GM10248 (cell line): ENCODE results near the gene VWA3B.
"Not testable (repeated sequence)": the region's sequence is repeated elsewhere in the genome, so short reads cannot be mapped to it uniquely, and the experiment has no call there.

Experiments used
- CTCF ChIA-PET: fragments of 300-600 bp; sonication (Branson Sonifier 250); formaldehyde crosslinking; extraction: SDS; loops from one replicate; lab custom pipeline; 2021; ENCODE audit warnings: antibody characterized with exemption; lab: Yijun Ruan, JAX
- POLR2A ChIA-PET: fragments of 350-650 bp; sonication (Branson Sonifier 250); formaldehyde crosslinking; extraction: SDS; loops from one replicate; lab custom pipeline; 2020; ENCODE audit warnings: antibody characterized with exemption; lab: Yijun Ruan, JAX
- DNase-seq: peaks from one replicate; pipeline ENCODE4 v3.0.0; 2012; ENCODE audit errors: extremely low spot score
- CTCF ChIP-seq: IDR thresholded peaks from 2 replicates; pipeline ENCODE4 v1.5.1; 2012; ENCODE audit warnings: mild to moderate bottlenecking, low read depth; ENCODE audit errors: extremely low read depth, missing control alignments, control extremely low read depth

Gene VWA3B

GRCh38 chr2:98093146-98093545, 6.2 kb downstream of the VWA3B start:
- TF ChIP-seq CTCF: no peak
- CTCF ChIA-PET: no interaction called here
- DNase-seq: no peak
- POLR2A ChIA-PET: no interaction called here

GRCh38 chr2:98093611-98094010, 6.6 kb downstream of the VWA3B start:
- TF ChIP-seq CTCF: no peak
- POLR2A ChIA-PET: no interaction called here
- DNase-seq: no peak
- CTCF ChIA-PET: no interaction called here

- CTCF ChIA-PET: interaction anchor here (1.1 to 1.8 kb wide), 3 partner anchors 14 to 37 kb away, joined by 3 to 5 read pairs (median 4); no protein-coding TSS in a partner anchor
- DNase-seq: no peak
These were observed 13.2 kb downstream of the VWA3B start for GRCh38 chr2:98099939-98100743.

GRCh38 chr2:98102315-98102714, 15.3 kb downstream of the VWA3B start:
- POLR2A ChIA-PET, CTCF ChIA-PET: not testable (repeated sequence)

More at GRCh38 chr2:98099939-98100743, 13.2 kb downstream of the VWA3B start:
- POLR2A ChIA-PET: no interaction called here
- TF ChIP-seq CTCF: no peak

DNA sequence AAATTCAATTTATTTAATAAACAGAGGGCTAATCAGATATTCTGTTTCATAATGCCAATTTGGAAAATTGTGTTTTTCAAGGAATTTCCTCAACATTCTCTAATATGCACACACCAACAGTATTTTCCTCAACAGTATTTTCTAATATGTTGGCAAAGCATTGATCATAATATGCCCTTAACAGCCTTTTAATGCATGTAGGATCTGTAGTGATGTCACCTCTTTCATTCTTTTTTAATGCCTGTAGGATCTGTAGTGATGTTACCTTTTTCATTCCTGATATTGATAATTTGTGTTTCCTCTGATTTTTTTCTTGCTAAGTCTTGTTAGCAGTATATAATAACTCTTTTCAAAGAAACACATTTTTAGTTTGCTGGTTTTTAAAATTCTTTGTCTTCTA, 15.9 kb downstream of the VWA3B start:
- DNase-seq: no peak
- TF ChIP-seq CTCF: no peak
- ChIA-PET CTCF (interaction anchor here (1.0 kb wide), 1 partner anchor 11 kb away, joined by 3 read pairs; no protein-coding TSS in a partner anchor), POLR2A (no interaction called here)

More at GRCh38 chr2:98102315-98102714, 15.3 kb downstream of the VWA3B start:
- DNase-seq: not testable (repeated sequence)

DNA sequence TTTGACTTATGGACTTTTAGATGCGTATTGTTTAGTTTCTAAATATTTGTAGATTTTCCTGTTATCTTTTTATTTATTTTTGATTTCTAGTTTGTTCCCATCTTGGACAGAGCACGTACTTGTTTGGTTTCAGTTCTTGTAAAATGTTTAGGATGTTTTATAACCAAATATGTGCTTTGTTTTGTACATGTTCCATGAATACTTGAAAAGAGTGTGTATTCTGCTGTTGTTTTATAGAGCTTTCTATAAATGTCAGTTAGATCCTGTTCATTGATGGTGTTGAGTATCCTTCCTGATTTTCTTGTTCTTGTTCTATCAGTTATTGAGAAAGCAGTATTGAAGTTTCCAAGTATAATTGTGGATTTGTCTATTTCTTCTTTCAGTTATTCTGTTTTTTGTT, 21.1 kb downstream of the VWA3B start:
- ChIA-PET POLR2A (no interaction called here), CTCF (no interaction called here)
- TF ChIP-seq CTCF: no peak
- no peak for DNase-seq

DNA sequence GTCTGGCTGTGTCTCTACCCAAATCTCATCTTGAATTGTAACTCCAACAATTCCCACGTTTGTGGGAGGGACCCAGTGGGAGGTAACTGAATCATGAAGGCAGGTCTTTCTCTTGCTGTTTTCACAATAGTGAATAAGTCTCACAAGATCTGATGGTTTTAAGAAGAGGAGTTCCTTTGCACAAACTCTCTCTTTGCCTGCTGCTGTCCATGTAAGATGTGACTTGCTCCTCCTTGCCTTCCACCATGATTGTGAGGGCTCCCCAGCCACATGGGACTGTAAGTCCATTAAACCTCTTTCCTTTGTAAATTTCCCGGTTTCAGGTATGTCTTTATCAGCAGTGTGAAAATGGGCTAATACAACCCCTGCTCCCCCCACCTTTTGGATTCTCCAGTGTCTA, 23.8 kb downstream of the VWA3B start:
- POLR2A ChIA-PET: no interaction called here
- no peak for TF ChIP-seq CTCF
- CTCF ChIA-PET: no interaction called here
- no peak for DNase-seq
